GM10266 (cell line): ENCODE measurements around the gene DOK6.

Experiments used
- DNase-seq: peaks from one replicate; pipeline ENCODE4 v3.0.0; 2012; ENCODE audit errors: extremely low spot score
- CTCF ChIP-seq: IDR thresholded peaks from 2 replicates; pipeline ENCODE4 v1.5.1; 2012; ENCODE audit warnings: mild to moderate bottlenecking, low read depth; ENCODE audit not compliant: control insufficient read depth, insufficient read depth; ENCODE audit errors: missing control alignments

Gene DOK6

GRCh38 chr18:69483574-69483973, 82.9 kb downstream of the DOK6 start:
- no peak for TF ChIP-seq CTCF
- DNase-seq: no peak

- DNase-seq: no peak
- no peak for TF ChIP-seq CTCF
These were observed 84.2 kb downstream of the DOK6 start for GRCh38 chr18:69484699-69485396.

- DNase-seq: no peak
- TF ChIP-seq CTCF: no peak
These were observed 87.1 kb downstream of the DOK6 start for GRCh38 chr18:69487488-69488394.

- no peak for TF ChIP-seq CTCF
- DNase-seq: no peak
These were observed 89.4 kb downstream of the DOK6 start for GRCh38 chr18:69490072-69490471.

- TF ChIP-seq CTCF: no peak
- no peak for DNase-seq
These were observed 90.1 kb downstream of the DOK6 start for GRCh38 chr18:69490813-69491212.

GRCh38 chr18:69491576-69491975, 90.9 kb downstream of the DOK6 start:
- no peak for TF ChIP-seq CTCF
- no peak for DNase-seq

GRCh38 chr18:69492861-69493260, 92.2 kb downstream of the DOK6 start:
- DNase-seq: no peak

More at GRCh38 chr18:69492861-69493260, 92.2 kb downstream of the DOK6 start:
- no peak for TF ChIP-seq CTCF
